Activated CD4-positive, alpha-beta T cell treated with anti-CD3 and anti-CD28 coated beads, Interleukin-2, amount 50 U/mL, for 48 hours (primary cell): ENCODE data around the gene TRAF3.
A peak's percentile ranks its signal among the peaks of the same experiment; 100 is the strongest.

Experiments
- DNase-seq, 2 experiments: peaks; one replicate each; pipeline ENCODE4 v3.0.0-alpha.2; 2020

The TRAF3 gene

DNA sequence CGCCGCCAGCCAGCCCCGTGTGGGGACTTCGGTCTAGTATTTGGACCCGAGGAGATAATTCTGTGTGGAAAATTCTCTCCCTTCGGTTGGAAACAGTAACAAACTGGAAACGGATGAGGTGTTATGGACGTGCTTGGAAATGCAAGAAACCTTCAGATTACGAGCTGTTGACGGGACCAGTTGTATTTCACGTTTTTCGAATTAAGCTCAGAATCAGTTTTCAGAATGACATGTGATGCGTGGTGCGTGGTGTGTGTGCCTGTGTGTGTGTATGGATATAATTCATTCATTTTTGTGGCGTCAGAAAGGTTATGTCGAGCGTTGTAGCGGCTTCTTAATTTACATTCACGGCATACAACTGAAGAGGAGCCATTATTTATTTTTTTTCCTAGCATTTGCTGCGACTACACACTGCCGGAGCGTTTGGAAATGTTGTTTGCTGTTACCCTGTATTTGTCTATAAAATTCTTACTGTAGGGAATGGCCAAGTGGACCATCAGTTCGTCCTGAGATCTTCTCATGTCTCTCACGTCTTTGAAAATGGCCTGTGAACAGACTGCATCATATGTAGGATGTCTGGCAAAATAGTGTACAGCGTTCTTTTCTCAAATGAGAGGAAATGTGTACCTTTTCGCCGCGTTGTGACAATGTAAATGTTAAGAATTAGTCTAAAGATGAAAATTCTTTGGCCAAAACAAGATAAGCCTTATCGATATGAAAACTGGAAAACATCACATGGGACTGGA is 1.3 kb downstream of the TRAF3 start:
- peak; percentile 42 to 43 for DNase-seq

DNA sequence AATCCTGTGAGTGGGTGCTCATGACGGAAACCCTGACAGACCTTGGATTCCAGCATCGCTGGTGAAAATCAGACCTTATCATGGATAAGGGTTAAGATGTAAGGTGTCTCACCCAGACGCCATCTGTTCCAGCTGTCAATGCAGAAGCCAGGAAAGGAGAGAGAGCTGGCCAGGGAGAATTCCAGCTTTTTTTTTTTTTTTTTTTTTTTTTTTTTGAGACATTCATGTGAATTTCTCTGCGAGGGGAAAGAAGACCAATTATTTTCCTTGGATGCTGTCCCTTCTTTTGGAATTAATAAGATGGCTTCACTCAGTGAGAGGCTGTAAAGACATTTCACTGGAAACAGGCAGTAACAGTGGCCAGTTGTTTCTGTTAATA is 1.8 kb downstream of the TRAF3 start:
- no peak for DNase-seq

DNA sequence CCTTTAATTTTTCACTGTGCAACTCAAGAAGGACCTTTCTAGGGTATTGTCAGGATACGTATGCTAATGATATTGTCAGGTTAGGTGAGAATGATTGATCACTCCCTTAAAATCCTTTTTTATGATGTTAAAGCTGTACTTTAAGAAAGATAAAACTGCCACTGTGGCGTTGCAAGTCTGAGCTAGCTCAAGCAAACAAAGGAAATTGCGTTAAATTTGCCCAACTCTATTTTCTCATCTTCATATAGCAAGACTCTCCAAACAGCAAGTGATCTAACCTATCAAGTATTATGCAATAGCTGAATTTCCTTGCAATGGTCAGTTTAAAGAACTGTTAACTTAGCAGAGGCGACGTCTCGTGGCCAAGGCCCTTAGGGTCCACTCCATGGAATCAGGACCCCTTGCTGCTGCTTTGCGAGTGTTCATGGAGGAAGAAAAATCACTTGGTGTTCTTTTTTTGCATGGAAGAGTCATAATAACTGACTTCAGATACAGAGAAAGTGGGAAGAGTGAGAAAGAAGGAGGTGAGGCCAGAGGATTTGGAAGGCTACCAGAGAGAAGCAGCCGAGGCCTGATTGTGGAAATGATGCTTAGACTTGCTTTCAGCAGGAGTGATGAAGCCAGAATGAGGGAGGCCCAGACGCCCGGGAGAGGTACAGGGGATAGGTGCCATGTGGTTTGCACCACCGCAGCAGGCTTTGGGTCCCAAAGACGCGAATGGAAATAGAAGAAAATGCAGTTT is 2.5 kb downstream of the TRAF3 start:
- no peak for DNase-seq

DNA sequence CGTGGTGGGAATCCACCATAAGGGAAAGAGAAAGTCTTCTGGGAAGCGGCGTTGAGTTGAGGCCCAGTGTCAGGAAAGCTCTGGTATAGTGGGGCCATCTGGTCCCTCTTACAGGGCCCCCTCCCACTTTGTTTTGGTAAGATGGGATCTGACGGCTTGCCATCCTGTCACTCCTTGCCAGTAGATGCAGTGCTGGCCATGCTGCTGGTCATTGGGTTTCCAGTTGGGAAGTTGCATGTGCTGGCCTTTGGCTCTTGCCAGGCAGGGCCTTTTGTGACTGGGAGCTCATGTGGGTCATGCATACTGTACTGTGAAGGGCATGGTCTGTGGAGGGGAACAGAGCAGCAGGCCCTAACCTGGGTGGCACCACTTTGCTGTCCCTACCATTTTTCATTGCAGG is 3.8 kb downstream of the TRAF3 start:
- no peak for DNase-seq

DNA sequence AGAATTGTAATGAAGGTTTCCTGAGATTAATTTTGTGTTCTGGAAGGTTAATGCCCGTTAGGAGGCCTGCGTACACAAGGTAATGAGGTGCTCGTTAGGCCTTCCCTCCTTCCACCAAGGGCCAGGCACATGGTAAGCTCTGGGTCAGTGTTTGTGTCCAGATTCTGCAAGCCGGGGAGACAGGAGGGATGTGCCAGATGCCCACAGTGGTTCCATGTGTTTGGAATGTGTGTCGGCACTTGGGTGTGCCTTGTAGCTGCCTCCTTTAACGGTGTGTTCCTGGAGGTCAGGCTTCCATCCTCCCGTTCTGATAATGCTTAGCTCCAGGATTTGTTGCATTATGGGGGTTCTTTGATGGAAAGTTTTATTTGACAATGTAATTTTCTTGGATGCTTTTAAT is 5.7 kb downstream of the TRAF3 start:
- no peak for DNase-seq

DNA sequence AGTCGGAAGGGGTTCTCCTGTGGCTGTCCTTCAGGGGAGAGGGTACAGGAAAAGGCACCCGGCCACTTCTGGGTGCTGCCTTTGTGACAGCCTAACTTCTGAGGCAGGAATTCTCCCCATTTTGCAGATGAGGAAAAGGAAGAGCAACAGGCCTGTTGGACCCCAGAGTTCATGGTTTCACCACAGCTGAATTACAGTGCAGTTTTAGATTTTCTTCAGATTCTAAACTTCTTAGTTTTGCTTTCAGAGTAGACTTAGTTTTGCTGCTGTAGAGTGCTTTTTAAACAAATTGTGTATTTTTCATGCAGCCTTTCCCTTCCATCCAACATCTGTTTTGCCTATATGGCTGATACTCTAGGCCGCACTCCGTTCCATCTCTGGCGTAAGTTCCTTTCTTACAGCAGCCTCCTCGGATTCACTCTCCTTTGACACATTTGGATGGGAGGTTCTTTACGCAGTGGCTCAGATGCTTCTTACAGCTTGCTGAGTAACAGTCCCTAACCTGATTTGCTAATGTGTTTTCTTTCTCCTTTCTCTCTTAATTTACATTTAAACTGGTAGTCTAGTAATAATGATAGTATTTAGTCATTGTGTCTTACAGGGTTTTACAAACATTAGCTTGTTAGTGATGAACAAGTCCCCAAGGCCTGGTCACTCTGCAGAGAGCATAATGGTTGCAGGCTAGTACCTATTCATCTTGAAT is 7.8 kb downstream of the TRAF3 start:
- DNase-seq: no peak

DNA sequence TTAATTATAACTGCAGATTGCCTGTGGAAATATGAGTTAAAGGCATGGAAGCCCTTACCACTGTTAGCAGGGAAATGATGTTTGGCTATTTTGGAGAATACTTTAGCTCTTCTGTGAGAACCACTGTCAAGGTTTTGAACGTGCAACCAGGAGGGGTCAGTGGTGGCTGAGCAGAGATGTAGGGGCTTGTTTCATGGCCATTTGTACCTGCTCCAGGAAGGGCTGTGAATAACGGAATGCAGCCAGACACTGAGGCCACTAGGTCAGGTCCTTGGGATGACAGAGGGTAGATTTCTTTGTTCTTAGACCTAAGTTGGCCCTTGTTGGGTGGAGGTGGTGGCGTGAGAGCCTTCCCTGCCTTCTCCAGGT is 8.3 kb downstream of the TRAF3 start:
- no peak for DNase-seq

DNA sequence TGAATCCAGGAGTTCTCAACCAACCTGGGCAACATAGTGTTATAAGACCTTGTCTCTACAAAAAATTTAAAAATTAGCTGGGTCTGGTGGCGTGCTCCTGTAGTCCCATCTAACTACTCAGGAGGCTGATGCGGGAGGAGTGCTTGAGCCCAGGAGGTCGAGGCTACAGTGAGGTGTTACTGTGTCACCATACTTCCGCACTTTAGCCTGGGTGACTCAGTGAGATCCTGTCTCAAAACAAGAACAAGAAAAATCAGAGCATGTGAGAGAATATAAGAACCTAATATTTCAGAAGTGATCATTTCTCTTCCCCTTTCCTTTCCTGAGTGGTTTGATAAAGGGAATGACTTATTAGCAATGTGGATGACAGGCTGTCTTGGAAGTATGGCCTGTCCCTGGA is 9.5 kb downstream of the TRAF3 start:
- peak in 1 of 2 experiments; percentile 49 for DNase-seq

DNA sequence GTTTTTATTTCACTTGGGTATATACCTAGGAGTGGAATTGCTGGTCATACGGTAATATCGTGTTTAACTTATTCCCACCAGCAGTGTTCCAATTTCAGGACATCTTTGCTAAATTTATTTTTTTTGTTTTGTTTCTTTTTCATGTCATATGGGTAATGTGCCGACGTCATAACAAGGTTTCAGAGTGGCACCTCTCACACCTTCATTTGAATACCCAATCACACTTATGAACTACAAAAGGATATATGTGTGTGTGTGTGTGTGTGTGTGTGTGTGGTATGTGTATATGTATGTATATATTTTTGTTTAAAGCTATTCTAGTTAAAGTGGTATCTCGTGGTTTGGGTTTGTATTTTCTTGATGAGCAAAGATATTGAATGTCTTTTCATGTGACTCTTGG is 12.1 kb downstream of the TRAF3 start:
- no peak for DNase-seq

DNA sequence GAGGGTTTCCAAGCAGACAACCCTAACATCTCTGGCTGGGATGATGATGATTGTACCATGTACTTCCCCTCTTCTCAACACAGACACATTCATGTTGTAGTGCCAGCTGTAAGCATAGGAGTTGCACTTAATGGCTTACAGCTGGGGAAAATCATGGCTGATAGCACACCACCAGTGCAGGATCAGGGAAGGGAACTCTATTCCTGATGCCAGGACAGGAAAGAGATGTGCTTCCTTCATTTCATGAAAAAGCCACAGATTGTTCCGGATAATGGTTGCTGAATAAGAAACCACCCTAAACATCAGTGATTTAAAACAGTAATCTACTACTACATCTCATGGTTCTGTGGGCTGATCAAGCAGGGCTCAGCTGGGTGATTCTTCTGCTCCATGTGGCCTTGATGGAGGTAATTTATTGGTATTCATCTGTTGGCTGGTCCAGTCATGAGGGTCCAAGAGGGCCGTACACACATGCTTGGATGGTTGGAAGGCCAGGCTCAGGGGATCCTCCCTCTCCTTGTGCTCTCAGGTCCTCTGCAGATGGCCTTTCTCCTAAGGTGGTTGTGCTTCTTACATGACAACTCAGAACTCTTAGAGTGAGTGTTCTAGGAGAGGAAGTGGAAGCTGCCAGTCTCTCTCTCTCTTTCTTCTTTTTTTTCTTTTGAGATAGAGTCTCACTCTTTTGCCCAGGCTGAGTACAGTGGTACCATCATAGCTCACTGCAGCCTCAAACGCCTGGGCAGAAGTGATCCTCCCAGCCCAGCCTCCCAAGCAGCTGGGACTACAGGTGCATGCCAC is 16.5 kb downstream of the TRAF3 start:
- no peak for DNase-seq

DNA sequence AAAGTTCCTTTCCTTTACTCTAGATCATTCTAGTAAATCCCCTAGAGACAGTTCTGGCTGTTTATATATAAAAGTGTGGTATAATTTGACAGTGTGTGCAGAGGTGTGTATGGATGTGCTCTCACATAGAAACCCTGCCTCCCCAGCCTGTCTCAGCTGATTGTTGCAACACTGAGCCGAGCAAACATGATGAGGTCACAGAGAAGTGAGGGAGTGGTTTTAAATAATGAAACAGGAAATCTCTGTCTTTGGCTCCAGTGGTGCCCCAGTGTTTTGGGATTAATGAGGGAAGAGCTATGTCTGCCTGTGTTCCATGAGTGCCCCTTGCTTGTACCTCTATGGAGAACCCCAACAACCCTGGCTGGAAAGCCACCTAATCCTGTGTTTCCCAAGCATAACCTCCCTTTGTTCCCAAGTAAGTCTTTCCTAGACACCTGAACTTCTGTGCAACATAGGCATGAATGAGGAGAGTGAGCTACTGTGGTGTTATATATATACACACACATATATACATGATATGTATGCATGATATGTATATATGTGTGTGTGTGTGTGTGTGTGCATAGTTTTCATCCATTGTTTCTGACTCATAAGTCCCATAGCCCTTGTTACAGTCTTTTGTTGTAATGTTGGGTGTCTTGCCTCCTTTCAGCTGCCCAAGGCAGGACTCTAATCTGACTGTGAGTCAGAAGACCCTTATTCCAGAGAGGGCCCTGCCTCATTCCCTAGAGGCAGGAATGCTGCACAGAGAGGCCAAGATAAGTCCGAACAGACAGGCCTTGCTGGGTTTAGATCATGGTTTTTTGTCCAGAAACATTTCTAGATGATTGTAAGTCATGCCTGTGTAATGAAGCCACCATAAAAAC is 18.0 kb downstream of the TRAF3 start:
- DNase-seq: no peak

DNA sequence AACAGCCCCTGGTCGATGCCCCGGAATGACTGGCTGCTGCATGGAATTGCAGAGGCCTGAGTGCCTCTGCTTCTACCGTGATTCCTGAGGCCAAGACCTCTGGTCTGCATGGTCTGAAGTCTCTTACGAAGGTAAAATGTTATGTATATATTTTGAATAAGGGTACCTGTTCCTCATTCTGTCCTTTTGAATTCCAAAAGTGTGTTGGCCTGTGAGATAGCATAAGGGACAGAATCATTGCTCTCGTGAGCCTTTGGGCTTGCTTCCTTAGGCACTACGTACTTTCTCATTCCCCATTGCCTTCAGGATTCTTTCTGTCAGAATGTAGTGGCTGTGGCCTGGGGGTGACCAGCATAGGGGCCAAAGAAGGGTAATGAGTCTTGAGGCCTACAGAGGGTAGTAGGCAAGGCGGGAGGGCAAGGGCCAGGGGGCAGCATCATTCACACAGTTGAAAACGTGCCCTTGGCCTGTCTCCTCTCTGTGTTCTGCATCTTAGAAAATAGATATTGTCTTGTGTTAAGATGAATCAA is 19.5 kb downstream of the TRAF3 start:
- DNase-seq: no peak

DNA sequence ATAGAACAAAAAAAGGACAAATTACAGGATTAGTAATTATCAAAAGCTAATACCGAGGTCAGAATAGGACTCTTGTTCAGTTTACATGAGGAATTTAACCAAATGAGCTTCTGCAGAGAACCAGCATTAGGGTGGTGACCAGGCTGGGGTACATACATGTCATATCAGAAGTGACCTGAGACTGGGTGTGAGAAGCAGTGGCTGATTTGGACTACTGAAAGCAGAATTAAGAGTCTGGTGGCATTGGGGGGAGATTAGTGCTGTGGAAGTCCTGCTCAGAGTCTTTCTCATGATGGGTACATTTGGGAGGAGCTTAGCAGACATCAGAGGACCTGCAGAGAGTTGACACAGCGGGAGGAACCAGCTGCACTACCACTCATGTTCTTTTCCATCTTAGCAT is 21.7 kb downstream of the TRAF3 start:
- DNase-seq: no peak

DNA sequence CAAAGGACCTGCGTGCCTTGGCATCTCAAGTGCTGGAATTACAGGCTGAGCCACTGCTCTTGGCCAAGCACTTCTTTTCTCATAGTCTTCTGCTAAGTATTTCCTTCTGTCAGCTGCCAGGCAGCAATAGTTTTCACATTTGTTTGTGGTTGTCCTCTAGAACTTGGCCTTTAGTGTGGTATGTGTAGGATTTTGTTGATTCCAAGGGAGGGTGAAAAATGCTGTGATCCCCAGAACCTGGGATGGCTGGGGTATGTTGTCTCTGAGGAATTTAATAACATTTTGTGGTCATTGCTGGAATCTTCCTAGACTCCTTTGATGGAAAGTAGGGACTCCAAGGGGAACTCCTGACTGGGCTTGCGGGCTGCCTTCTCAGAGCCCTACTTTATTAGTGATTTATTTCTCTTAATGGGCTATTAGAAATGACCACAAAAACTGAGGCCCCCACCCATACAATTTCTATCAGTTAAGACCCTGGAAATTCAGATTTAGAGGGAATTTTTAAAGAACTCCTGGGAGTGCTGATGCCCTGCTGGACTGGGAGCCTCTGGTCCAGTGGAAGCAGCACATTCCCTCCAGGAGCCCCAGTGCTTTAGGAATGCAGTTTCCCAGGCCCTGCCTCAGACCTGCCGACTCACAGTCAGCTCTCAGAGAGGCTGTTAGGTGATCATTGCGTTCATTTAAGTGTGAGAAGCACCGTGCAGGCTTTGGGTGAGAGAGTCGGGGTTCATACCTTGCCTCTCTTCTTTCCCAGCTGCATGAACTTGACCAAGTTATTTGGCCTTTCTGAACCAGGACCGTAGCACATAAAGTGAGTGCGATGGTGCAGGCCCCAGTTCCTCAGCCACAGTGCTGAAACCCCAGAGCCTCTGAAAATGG is 22.7 kb downstream of the TRAF3 start:
- DNase-seq: no peak

DNA sequence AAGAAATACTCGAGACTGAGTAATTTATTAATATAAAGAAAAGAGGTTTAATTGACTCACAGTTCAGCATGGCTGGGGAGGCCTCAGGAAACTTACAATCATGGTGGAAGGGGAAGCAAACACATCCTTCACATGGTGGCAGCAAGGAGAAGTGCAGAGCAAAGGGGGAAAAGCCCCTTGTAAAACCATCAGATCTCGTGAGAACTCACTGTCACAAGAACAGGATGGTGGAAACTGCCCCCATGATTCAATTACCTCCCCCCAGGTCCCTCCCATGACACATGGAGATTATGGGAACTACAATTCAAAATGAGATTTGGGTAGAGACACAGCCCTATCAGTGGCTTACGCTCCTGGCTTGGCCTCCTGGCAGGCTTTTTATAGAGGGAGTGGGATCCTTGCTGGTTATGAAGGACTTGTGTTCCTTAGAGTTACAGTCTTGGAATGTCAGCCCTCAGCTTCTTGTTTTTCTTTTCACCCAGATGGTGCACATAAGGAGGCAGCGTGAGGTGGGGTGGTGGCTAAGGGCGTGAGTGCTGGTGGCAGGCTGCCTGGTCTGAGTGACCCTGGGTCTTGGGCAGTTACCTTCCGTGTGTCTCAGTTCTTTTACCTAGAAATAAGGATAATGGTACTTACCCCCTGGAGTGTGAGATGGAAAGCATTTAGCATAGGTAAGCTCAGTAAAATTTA is 25.7 kb downstream of the TRAF3 start:
- no peak for DNase-seq

DNA sequence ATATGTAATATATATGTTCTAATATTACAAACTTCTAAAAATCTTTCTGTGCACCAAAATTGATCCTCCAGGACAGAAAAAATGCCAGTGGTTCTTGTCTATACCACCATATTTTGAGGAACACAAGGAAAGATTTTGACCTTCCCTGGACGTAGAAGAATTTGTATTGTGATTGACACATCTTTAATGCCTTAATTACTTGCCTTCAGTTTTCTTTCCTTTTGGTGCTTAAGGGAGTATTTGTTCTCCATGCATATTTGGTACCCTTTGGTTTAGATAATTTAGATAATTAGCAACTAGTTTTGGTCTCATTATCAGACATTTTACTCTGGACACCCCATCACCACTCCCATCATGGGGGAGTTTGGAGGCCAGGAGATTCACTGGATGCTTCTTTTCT is 27.6 kb downstream of the TRAF3 start:
- no peak for DNase-seq

DNA sequence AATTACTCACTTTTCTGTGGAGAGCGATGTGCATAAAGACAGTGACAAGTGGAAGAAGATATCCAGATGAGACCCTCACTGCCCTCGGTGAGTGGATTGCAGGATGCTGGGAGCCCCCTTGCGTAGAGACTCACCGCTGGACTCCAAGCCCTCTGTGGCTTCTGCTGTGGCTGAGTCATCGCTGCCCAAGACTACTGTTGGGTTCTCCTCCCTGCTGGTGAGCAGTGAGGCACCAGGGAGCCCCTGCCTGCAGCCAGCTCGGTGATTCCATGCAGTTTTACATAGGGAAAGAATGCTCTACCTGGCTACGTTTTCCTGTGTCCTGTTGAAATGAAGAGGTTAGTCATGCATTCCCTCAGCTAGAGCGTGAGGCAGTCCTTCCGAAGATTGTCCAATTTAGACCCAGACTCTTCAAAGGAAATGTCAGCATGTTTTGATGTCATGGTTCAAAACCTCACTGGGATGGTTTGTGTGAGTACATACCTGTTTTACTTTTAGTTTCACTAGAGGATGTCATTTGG is 28.2 kb downstream of the TRAF3 start:
- peak; percentile 50 to 72 for DNase-seq

DNA sequence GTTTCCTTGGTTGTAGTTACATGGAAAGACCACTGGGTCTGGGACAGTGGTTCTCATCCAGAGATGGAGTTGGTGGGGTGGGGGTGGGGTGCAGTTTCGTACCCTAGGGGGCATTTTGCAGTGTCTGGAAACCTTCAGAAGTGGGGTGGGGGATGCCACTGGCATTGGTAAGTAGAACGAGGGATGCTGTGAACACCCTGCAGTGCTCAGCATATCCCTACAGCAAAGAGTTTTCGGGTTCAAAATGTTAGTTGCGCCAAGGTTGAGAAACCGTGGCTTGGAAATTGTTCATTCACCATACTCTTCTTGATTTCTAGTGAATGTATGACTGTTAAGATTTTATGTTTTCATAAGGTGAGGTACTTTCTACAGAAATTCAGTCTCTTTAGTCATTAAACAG is 28.7 kb downstream of the TRAF3 start:
- DNase-seq: peak in 1 of 2 experiments; percentile 41

DNA sequence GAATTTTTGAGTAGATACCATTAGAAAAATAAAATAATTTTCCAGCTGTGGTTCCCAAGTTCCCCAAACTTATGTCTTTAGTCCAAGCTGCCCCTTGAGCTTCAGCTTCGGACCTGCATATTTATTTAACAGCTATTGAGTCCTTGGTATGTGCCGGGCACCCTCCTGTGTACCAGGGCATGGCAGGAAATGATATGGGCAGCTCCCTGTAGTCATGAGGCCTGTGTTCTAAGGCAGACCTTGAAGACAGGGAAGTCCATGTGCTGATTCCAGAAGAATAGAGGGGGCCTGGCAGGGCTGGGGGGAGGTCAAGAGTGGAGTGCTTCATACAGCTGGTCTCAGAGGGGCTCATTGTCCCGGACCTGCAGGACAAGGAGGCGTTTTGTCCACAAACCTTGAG is 29.2 kb downstream of the TRAF3 start:
- no peak for DNase-seq

DNA sequence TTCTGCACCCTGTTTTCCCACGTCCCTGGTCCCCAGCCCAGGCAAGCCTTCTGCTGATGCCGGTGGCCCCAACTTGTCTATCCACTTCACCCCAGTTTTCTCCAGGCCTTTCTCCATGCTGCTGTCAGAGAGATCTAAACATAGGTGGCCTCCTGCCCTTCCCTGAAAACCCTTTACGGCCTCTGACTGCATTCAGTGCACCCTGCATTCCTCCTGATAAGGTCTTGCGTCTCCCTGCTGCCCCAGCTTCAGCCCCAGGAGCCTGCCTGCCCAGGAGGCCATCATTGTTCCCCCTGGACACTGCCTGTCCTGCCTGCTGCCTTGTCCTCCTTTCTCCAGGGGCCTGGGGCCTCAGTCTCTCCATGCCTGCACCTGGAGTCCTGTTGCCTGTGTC is 29.8 kb downstream of the TRAF3 start:
- no peak for DNase-seq
